ENCODE data around the gene RPS26. TPM values are rescaled to one million over a fixed set of nuclear protein-coding genes. Genes with fewer than 3 reads are reported as not detected.
A peak's percentile ranks its signal among the peaks of the same experiment; 100 is the strongest.
"Not testable (repeated sequence)": the region's sequence is repeated elsewhere in the genome, so short reads cannot be mapped to it uniquely, and the experiment has no call there.

The RPS26 gene
- total RNA-seq, 4 donors from 2014 or later: 295 to 1,263 (median 759) TPM

- H3K36me3 ChIP-seq: peaks cover 0 to 65% of the 10 kb centered on the region in 2 donors
- no peaks in the 10 kb centered on the region for H3K27me3 ChIP-seq
- peak within 1 kb of the TSS; percentile 64 to 71 for H3K4me3 ChIP-seq
- TF ChIP-seq POLR2AphosphoS5 (IDR thresholded peaks at IDR 0.05) (peak; percentile 79), POLR2A (IDR thresholded peaks at IDR 0.05) (peak; percentile 38 to 48), EP300 (IDR thresholded peaks at IDR 0.05) (no peak), CTCF (IDR thresholded peaks at IDR 0.05) (no peak)
- no peaks in the 10 kb centered on the region for H3K9me3 ChIP-seq
- ATAC-seq: peak; percentile 100
- 0 to 2% methylated on average over 6 to 16 of the region's 27 CpGs for WGBS, 2 donors (ENCODE audit: low coverage in 1 of 2)
- peaks cover 0 to 28% (median 8%) of the 10 kb centered on the region in 3 donors for H3K4me1 ChIP-seq
- H3K27ac ChIP-seq: peak within 1 kb of the TSS; percentile 68 to 89 (median 84)
These were observed 44.8 kb upstream of the RPS26 start, which contains the start of gene SUOX for GRCh38 chr12:55996715-55997534. Gene SUOX (plus strand): TSS chr12:55997276. CDS start chr12:56002222, 4,946 bp downstream.

GRCh38 chr12:55997535-55997859 lies 44.2 kb upstream of the RPS26 start:
- H3K27ac ChIP-seq: peak overlapping the region; percentile 68 to 89 (median 84)
- H3K4me1 ChIP-seq: peaks cover 0 to 28% (median 8%) of the 10 kb centered on the region in 3 donors
- 0% methylated on average over 1 of the region's 5 CpGs; no CpG with 5 or more reads in 1 of the 2 donors for WGBS, 2 donors (ENCODE audit: low coverage in 1 of 2)
- no peaks in the 10 kb centered on the region for H3K27me3 ChIP-seq
- H3K4me3 ChIP-seq: peak overlapping the region; percentile 64 to 71
- no peak for ATAC-seq
- no peak for TF ChIP-seq POLR2A (IDR thresholded peaks at IDR 0.05)
- H3K9me3 ChIP-seq: no peaks in the 10 kb centered on the region
- H3K36me3 ChIP-seq: peaks cover 0 to 65% of the 10 kb centered on the region in 2 donors

GRCh38 chr12:55999522-55999921 lies 42.2 kb upstream of the RPS26 start:
- ATAC-seq, H3K27ac ChIP-seq, H3K27me3 ChIP-seq, H3K4me3 ChIP-seq, H3K9me3 ChIP-seq: not testable (repeated sequence)
- peaks cover 0 to 28% (median 8%) of the 10 kb centered on the region in 3 donors for H3K4me1 ChIP-seq
- H3K36me3 ChIP-seq: peaks cover 0 to 65% of the 10 kb centered on the region in 2 donors
- 63% methylated on average over 6 of the region's 6 CpGs; no CpG with 5 or more reads in 1 of the 2 donors for WGBS, 2 donors (ENCODE audit: low coverage in 1 of 2)

- not testable (repeated sequence) for H3K4me3 ChIP-seq, H3K9me3 ChIP-seq, H3K27me3 ChIP-seq, H3K27ac ChIP-seq, ATAC-seq
- no CpG with 5 or more reads among the region's 33 CpGs for WGBS, 2 donors (ENCODE audit: low coverage in 1 of 2)
- Histone ChIP-seq H3K36me3 (peaks cover 0 to 65% of the 10 kb centered on the region in 2 donors), H3K4me1 (peaks cover 0 to 28% (median 8%) of the 10 kb centered on the region in 3 donors)
These were observed 41.6 kb upstream of the RPS26 start for GRCh38 chr12:55999999-56000540.

- no peak overlapping the region for H3K4me3 ChIP-seq
- no peak overlapping the region for H3K27ac ChIP-seq
- no peaks in the 10 kb centered on the region for H3K9me3 ChIP-seq
- no peak for ATAC-seq
- WGBS, 2 donors (ENCODE audit: low coverage in 1 of 2): 72% methylated on average over 4 to 7 of the region's 7 CpGs
- no peak for TF ChIP-seq CTCF (IDR thresholded peaks at IDR 0.05)
- no peaks in the 10 kb centered on the region for H3K27me3 ChIP-seq
- peaks cover 0 to 61% of the 10 kb centered on the region in 2 donors for H3K36me3 ChIP-seq
- H3K4me1 ChIP-seq: peaks cover 0 to 24% (median 8%) of the 10 kb centered on the region in 3 donors
These were observed 40.1 kb upstream of the RPS26 start for GRCh38 chr12:56001487-56002100.

- H3K9me3 ChIP-seq, H3K27me3 ChIP-seq, H3K27ac ChIP-seq, H3K4me3 ChIP-seq, ATAC-seq: not testable (repeated sequence)
- WGBS, 2 donors (ENCODE audit: low coverage in 1 of 2): 81% methylated on average over 5 of the region's 5 CpGs; no CpG with 5 or more reads in 1 of the 2 donors
- Histone ChIP-seq H3K4me1 (peaks cover 0 to 24% (median 0%) of the 10 kb centered on the region in 3 donors), H3K36me3 (peaks cover 0 to 61% of the 10 kb centered on the region in 2 donors)
These were observed 38.3 kb upstream of the RPS26 start for GRCh38 chr12:56003376-56003775.

Data from gastroesophageal sphincter (tissue), 4 donors.